ENCODE data around the gene CEP128.

- TF ChIP-seq POLR2A (IDR thresholded peaks at IDR 0.05) (no peak), CTCF (IDR thresholded peaks at IDR 0.05) (no peak)
These were observed 494.1 kb downstream of the CEP128 start for GRCh38 chr14:80447392-80447791.

All from thyroid gland (tissue), 4 donors.